AG04450 (cell line): ENCODE data around the gene LNX2. TPM values are rescaled to one million over a fixed set of nuclear protein-coding genes. Genes with fewer than 3 reads are reported as not detected.

Experiments
- CTCF ChIA-PET: fragments of 300-600, 350-600 bp; formaldehyde crosslinking; extraction: SDS; loops from one replicate; lab custom pipeline; 2022; ENCODE audit warnings: antibody characterized with exemption, inconsistent platforms; lab: Charles Lee
- POLR2A ChIA-PET: fragments of 350-600 bp; formaldehyde crosslinking; extraction: SDS; loops from one replicate; lab custom pipeline; 2021; ENCODE audit warnings: antibody characterized with exemption, inconsistent platforms; lab: Yijun Ruan, JAX
- DNase-seq: peaks from one replicate; pipeline ENCODE4 v3.0.0-alpha.2; 2011; ENCODE audit warnings: low read depth, low spot score
- H3K27ac ChIP-seq: one replicate; pipeline ENCODE4 v1.5.1; 2012; ENCODE audit warnings: low read depth, low read length, control low read depth
- H3K27me3 ChIP-seq: one replicate; pipeline ENCODE4 v1.6.0; 2012; ENCODE audit warnings: low read length; ENCODE audit not compliant: control insufficient read depth, insufficient read depth
- H3K4me3 ChIP-seq: 2 replicates; pipeline ENCODE4 v1.5.1; 2011; ENCODE audit warnings: mild to moderate bottlenecking, low read depth, low read length, control low read depth
- H3K9me3 ChIP-seq: 2 replicates; pipeline ENCODE4 v1.5.1; 2012; ENCODE audit warnings: low read length; ENCODE audit not compliant: control insufficient read depth, insufficient read depth
- CTCF ChIP-seq: IDR thresholded peaks from 2 replicates; pipeline ENCODE4 v1.5.1; 2011; ENCODE audit warnings: low read depth, low read length, control low read depth, inconsistent platforms
- polyA plus RNA-seq: library from polyadenylated mRNA; depleted of rRNA; stranded (reverse); fragments of >200 nt; gene quantifications from 2 replicates; pipeline ENCODE4 v1.2.3, GENCODE V29; 2011

LNX2 gene
- polyA plus RNA-seq, 1 experiment = 6.9 TPM

- TF ChIP-seq CTCF = no peak
- H3K4me3 ChIP-seq = no peak overlapping the region
- ChIA-PET POLR2A (no interaction called here), CTCF (no interaction called here)
- no peaks in the 10 kb centered on the region for H3K9me3 ChIP-seq
- no peak overlapping the region for H3K27ac ChIP-seq
- no peak for DNase-seq
- H3K27me3 ChIP-seq = no peaks in the 10 kb centered on the region
These were observed 25.1 kb downstream of the LNX2 start for GRCh38 chr13:27595055-27595811.

DNA sequence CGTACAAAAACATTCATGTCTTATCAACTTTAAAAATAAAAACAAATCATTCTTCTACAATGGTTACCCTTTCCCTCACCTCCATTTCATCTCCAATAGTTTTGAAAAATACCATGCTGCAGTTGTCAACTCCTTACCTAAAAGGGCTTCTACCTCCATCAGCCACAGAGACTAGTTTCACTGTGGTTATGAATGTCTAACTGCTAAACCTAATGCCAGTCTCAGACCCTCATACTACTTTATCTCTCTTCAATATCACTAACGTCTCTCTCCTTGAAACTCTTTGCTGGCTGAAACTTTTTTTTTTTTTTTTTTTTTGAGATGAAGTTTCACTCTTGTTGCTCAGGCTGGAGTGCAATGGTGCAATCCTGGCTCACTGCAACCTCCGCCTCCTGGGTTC, 27.1 kb downstream of the LNX2 start:
- Histone ChIP-seq H3K4me3 (no peak overlapping the region), H3K27ac (no peak overlapping the region), H3K27me3 (no peaks in the 10 kb centered on the region), H3K9me3 (no peaks in the 10 kb centered on the region)
- DNase-seq = no peak
- CTCF ChIA-PET = no interaction called here
- no peak for TF ChIP-seq CTCF
- POLR2A ChIA-PET = no interaction called here

- DNase-seq = no peak
- Histone ChIP-seq H3K9me3 (no peaks in the 10 kb centered on the region), H3K4me3 (no peak overlapping the region), H3K27me3 (no peaks in the 10 kb centered on the region), H3K27ac (no peak overlapping the region)
- CTCF ChIA-PET = no interaction called here
- POLR2A ChIA-PET = no interaction called here
- no peak for TF ChIP-seq CTCF
These were observed 27.5 kb downstream of the LNX2 start for GRCh38 chr13:27592865-27593264.

- Histone ChIP-seq H3K9me3 (no peaks in the 10 kb centered on the region), H3K27ac (no peak overlapping the region), H3K4me3 (no peak overlapping the region), H3K27me3 (no peaks in the 10 kb centered on the region)
- ChIA-PET POLR2A (no interaction called here), CTCF (no interaction called here)
- no peak for DNase-seq
- TF ChIP-seq CTCF = no peak
These were observed 31.9 kb downstream of the LNX2 start for GRCh38 chr13:27588405-27588804.

GRCh38 chr13:27587095-27587746, 33.1 kb downstream of the LNX2 start:
- Histone ChIP-seq H3K4me3 (no peak overlapping the region), H3K9me3 (no peaks in the 10 kb centered on the region), H3K27ac (no peak overlapping the region), H3K27me3 (no peaks in the 10 kb centered on the region)
- ChIA-PET POLR2A (no interaction called here), CTCF (interaction anchor here (0.6 to 1.1 kb wide), 2 partner anchors 32 to 54 kb away, joined by 3 read pairs; no protein-coding TSS in a partner anchor)
- no peak for TF ChIP-seq CTCF
- DNase-seq = no peak
